SK-N-MC (cell line): Measurements from ENCODE around the gene SMG9.
A peak's percentile ranks its signal among the peaks of the same experiment; 100 is the strongest.

ENCODE experiments used
- DNase-seq: peaks from one replicate; pipeline ENCODE4 v3.0.0-alpha.2; 2011; ENCODE audit warnings: low read depth, low spot score
- H3K27ac ChIP-seq: fragments of 200-600 bp; sonication (generic); 2 replicates; pipeline ENCODE4 v1.5.1; 2016; ENCODE audit warnings: mixed run types
- H3K36me3 ChIP-seq: fragments of 200-600 bp; sonication (generic); 2 replicates; pipeline ENCODE4 v1.6.1; 2017; ENCODE audit warnings: antibody characterized with exemption, low read length, mixed read lengths; ENCODE audit not compliant: insufficient read depth
- H3K4me3 ChIP-seq: fragments of 200-600 bp; sonication (generic); 2 replicates; pipeline ENCODE4 v1.5.1; 2016
- H3K9ac ChIP-seq: fragments of 200-600 bp; sonication (generic); 2 replicates; pipeline ENCODE4 v1.8.0; 2017; ENCODE audit warnings: mixed run types, mixed read lengths; ENCODE audit not compliant: insufficient read length
- H3K9me3 ChIP-seq: fragments of 200-600 bp; sonication (generic); 2 replicates; pipeline ENCODE4 v1.6.1; 2017; ENCODE audit warnings: low read depth, mild to moderate bottlenecking, antibody characterized with exemption, low read length, moderate library complexity, mixed read lengths
- EZH2 ChIP-seq: fragments of 200-600 bp; sonication (generic); IDR thresholded peaks from one replicate; pipeline ENCODE4 v1.6.1; 2017; ENCODE audit warnings: antibody characterized with exemption
- FOXP2 ChIP-seq: optimal IDR thresholded peaks from 2 replicates; pipeline ENCODE3; 2011; ENCODE audit warnings: mild to moderate bottlenecking, moderate library complexity; ENCODE audit not compliant: insufficient read depth; ENCODE audit errors: extremely low read length, control extremely low read depth
- POLR2AphosphoS5 ChIP-seq: IDR thresholded peaks from 2 replicates; pipeline ENCODE4 v1.6.1; 2012; ENCODE audit warnings: mild to moderate bottlenecking, low read depth, low read length, borderline replicate concordance

Gene SMG9

DNA sequence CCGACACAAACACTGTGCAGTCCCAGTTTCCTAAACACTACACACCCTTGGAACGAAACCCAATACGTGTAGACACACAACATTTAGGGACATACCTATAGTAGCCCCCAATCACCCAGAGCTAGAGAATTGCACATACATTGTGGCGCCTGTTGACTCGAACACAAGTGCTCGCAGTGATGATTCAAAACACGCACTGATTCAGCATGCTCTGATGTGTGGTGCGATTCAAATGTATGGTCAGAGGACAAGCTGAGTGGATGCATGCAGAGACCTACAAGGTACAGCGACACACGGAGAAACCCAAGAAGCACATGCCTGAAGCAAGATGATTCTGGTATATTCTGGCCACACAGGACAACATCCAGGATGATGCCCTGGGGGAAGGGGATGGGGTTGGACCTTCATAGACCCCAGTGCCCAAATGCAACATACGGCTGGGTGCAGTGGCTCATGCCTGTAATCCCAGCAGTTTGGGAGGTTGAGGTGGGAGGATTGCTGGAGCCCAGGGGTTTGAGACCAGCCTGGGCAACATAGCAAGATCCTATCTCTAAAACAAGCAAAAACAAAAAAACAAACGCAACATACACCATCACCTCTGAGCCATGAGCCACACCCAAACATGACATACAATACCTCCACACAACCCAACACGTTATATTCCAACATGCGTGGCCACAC lies 27.0 kb upstream of the SMG9 start:
- Histone ChIP-seq H3K9ac (no peak overlapping the region), H3K9me3 (no peaks in the 10 kb centered on the region), H3K4me3 (no peak overlapping the region), H3K36me3 (no peaks in the 10 kb centered on the region), H3K27ac (no peak overlapping the region)
- TF ChIP-seq EZH2 (no peak), FOXP2 (no peak), POLR2AphosphoS5 (no peak)
- DNase-seq, result no peak

DNA sequence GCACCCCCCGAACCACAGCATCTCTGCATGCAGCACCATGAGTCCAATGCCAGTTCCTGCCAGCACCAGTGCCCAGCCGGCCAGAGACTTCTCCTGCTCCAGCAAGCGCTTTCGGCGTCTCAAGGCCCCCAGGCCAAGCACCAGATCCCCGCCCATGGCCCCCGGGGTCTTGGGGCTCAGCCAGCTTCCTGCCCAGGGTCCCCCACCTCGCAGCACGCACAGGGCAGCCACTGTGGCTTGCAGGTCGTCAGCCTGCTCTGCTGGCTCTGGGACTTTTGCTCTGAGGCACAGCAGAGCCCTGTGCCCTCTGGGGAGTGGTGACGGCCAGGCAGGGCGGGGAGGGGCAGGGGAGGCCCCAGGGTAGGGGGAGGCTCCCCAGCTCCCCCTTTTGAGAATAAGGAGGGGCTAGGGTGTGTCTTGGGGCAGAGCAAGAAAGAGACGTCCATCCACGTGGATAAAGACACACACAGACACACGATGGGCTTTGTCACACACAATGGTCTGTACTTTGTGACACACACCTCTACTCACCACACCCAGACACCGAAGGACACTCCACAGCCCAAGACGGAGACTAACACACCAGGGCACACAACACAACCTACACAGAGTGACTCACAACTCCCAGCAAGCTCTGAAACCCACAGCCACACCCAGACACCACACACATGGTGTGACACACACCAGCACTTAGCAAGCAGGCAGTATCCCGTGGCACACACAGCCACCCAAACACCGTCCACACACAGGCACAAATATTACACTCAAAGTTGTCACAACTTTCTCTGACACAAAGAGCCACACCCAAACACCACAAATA lies 26.2 kb upstream of the SMG9 start, which contains the start of gene KCNN4:
Gene KCNN4 (minus strand): TSS at position 268 of the 820 bp plus-strand sequence. CDS start 112 bp downstream, at position 156.
- DNase-seq, result no peak
- no peaks in the 10 kb centered on the region for H3K9me3 ChIP-seq
- no peak within 1 kb of the TSS for H3K27ac ChIP-seq
- TF ChIP-seq EZH2 (no peak), POLR2AphosphoS5 (0 out of 2 replicates have a peak, but pooled peaks have one; percentile 31), FOXP2 (no peak)
- no peak within 1 kb of the TSS for H3K9ac ChIP-seq
- H3K4me3 ChIP-seq, result no peak within 1 kb of the TSS
- H3K36me3 ChIP-seq, result no peaks in the 10 kb centered on the region

DNA sequence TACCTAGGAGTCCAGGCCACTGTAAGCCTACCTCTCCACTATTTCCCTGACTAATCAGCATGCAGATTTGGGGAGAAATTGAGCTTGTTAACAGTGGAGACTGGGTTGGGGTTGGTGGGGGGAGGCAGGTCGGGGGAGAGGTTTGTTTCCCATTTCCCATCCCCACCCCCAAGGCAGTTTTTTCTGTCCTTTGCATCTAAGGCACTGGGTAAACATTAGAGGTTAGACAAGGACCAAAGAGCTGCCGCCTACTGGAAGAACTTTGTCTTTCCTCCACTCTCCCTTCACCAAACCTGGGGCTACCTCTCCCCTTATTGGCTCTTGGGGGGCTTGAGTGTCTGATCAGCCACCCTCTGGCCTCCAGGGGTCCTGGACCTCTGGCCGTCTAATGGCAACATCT lies 25.1 kb upstream of the SMG9 start:
- DNase-seq, result no peak
- Histone ChIP-seq H3K36me3 (no peaks in the 10 kb centered on the region), H3K27ac (no peak overlapping the region), H3K4me3 (no peak overlapping the region), H3K9me3 (no peaks in the 10 kb centered on the region), H3K9ac (no peak overlapping the region)
- no peak for TF ChIP-seq POLR2AphosphoS5
- TF ChIP-seq FOXP2, result no peak
- TF ChIP-seq EZH2, result no peak

DNA sequence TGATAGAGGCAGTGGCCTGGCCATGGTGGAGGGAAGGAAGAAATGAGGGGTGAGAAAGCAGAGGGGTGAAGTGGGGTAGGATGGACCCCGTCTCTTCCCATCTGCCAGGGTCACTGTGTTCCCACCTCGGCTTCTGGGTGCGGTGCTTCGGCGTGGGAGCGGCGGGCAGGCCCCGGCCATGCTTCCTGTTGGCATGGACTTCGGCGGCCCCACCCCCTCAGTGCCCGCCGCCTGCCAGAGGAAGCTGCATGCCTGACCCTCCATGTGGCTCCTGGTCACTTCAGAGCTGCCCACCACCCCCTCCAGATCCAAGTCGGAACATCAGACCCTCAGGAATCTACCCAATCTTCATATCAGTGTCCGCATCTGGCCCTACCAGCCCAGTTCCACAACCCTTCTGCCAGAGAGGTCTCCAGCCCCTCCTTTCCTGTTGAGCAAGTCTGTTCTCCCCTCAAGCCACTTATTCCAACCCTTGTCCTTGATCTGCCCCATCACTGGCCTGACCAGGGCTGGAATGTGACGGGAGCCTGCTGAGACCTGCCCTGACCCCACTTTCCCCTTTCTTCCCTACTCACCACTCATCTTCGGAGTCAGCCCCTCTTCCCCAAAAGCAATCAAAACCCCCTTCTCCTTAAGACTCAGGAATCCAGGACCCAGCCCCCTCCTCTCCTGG lies 24.5 kb upstream of the SMG9 start:
- no peaks in the 10 kb centered on the region for H3K9me3 ChIP-seq
- H3K36me3 ChIP-seq, result no peaks in the 10 kb centered on the region
- H3K4me3 ChIP-seq, result no peak overlapping the region
- no peak for DNase-seq
- H3K9ac ChIP-seq, result no peak overlapping the region
- TF ChIP-seq FOXP2 (no peak), EZH2 (no peak), POLR2AphosphoS5 (no peak)
- no peak overlapping the region for H3K27ac ChIP-seq

DNA sequence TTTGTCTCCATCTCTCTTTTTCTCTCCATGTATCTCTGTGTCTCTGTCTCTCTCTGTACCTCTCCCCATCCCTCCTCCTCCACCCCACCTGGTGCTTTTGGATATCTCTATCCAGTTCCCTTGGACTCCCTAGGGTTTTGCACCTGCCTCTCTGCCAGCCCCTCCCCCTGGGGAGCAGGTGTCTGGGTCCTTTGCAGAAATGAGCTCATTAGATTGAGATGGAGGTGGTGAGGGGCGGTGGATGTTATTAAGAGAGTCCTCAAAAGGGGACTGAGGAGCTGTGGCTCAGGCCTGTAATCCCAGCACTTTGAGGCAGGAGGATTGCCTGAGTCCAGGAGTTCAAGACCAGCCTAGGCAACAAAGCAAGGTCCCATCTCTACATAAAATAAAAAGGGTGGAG lies 23.9 kb upstream of the SMG9 start:
- DNase-seq, result no peak
- H3K27ac ChIP-seq, result no peak overlapping the region
- no peaks in the 10 kb centered on the region for H3K36me3 ChIP-seq
- TF ChIP-seq FOXP2, result no peak
- TF ChIP-seq EZH2, result no peak
- TF ChIP-seq POLR2AphosphoS5, result no peak
- no peaks in the 10 kb centered on the region for H3K9me3 ChIP-seq
- H3K9ac ChIP-seq, result no peak overlapping the region
- H3K4me3 ChIP-seq, result no peak overlapping the region

DNA sequence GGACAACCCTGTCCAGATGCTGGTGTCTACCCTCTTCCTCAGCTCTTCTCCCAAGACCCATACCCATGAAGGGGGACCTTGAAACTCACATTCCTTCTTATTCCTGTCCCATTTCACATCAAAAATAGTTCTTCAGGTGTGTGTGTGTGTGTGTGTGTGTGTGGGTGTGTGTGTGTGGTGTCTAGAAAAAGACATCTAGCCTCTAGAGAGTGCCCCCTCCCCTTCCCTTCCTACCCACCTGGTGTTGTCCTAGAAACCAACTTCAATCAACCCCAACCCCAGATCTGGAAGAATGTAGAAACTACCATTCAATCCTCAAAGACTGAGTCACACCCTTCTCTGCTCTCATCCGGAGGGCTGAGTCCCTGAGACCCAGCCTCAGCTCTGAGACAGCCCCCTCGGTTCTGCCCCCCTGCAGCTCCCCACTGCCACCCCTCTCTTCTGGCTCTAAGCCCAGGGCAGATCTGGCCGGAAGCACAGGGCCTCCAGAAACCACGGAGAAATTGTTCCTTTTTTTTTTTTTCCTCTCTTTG lies 22.5 kb upstream of the SMG9 start:
- Histone ChIP-seq H3K36me3 (no peaks in the 10 kb centered on the region), H3K9me3 (no peaks in the 10 kb centered on the region), H3K27ac (peak overlapping the region; percentile 53; the same call in 1 of the 2 replicates), H3K4me3 (no peak overlapping the region), H3K9ac (no peak overlapping the region)
- TF ChIP-seq FOXP2, result no peak
- no peak for TF ChIP-seq EZH2
- no peak for TF ChIP-seq POLR2AphosphoS5
- no peak for DNase-seq

DNA sequence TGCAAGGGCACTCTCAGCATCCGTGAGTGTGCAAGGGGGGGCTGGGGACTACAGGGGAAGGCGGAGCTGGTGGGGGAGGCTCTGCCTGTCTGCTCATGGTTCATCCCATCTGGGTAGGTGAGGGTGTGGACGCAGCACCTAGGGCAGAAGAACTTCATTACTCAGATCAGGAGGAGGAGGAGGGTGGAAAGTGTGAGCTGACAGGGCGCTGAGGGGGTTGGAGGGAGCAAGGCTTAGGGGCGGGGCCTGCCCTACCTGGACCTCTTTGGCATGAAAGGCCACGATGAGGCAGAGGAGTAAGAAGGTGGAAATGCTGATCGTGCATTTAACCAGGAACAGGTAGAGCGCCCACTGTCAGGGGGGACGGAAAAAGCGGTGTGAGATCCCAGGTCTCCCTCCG lies 21.5 kb upstream of the SMG9 start:
- no peak overlapping the region for H3K9ac ChIP-seq
- H3K4me3 ChIP-seq, result no peak overlapping the region
- TF ChIP-seq FOXP2, result no peak
- no peak for TF ChIP-seq EZH2
- TF ChIP-seq POLR2AphosphoS5, result no peak
- no peak overlapping the region for H3K27ac ChIP-seq
- no peaks in the 10 kb centered on the region for H3K36me3 ChIP-seq
- no peak for DNase-seq
- H3K9me3 ChIP-seq, result no peaks in the 10 kb centered on the region
